ENCODE results near the gene PITRM1. TPM values are rescaled to one million over a fixed set of nuclear protein-coding genes. Genes with fewer than 3 reads are reported as not detected.
"Not testable (repeated sequence)": the region's sequence is repeated elsewhere in the genome, so short reads cannot be mapped to it uniquely, and the experiment has no call there.

The PITRM1 gene
- polyA plus RNA-seq (2013, experiment 1 of 2), result 26.3 TPM
- 24.0 TPM for polyA plus RNA-seq (2013, experiment 2 of 2)

GRCh38 chr10:3172446-3173170 is at the start of gene PITRM1:
TSS of gene PITRM1 (minus strand) at chr10:3172782. CDS start at chr10:3172772, 10 bp downstream.
- Histone ChIP-seq H3K18ac (ENCODE audit: low read length) (peak within 1 kb of the TSS; percentile 86), H3K36me3 (replicated peaks in 1 of 2; ENCODE audit: control insufficient read depth in 2 of 2, insufficient read depth in 2 of 2, low read length in 2 of 2) (peaks cover 4 to 24% of the 10 kb centered on the region in 2 donors), H3K9me3 (replicated peaks in 1 of 2; ENCODE audit: control insufficient read depth in 2 of 2, insufficient read depth in 1 of 2, low read depth in 1 of 2, low read length in 2 of 2) (no peaks in the 10 kb centered on the region), H3K27me3 (ENCODE audit: control insufficient read depth in 3 of 3, insufficient read depth in 3 of 3, low read depth in 1 of 3, low read length in 3 of 3) (no peaks in the 10 kb centered on the region), H3K4me2 (ENCODE audit: insufficient read depth, low read length, poor library complexity, severe bottlenecking) (peak within 1 kb of the TSS; percentile 68), H3K23ac (ENCODE audit: low read depth, low read length, poor library complexity) (peak within 1 kb of the TSS; percentile 100), H3K14ac (ENCODE audit: low read length) (no peak within 1 kb of the TSS), H2AK5ac (ENCODE audit: low read depth, low read length) (peak within 1 kb of the TSS; percentile 53), H3K4me1 (ENCODE audit: control insufficient read depth in 2 of 2, insufficient read depth in 1 of 2, low read depth in 1 of 2, low read length in 2 of 2) (no peaks in the 10 kb centered on the region), H4K8ac (ENCODE audit: low read depth, low read length) (no peak within 1 kb of the TSS), H2BK120ac (ENCODE audit: low read depth, low read length) (no peak within 1 kb of the TSS), H3K9ac (ENCODE audit: low read depth, low read length, poor library complexity) (peak within 1 kb of the TSS; percentile 91), H3K27ac (replicated peaks; ENCODE audit: low read length) (peak within 1 kb of the TSS; percentile 43), H4K91ac (ENCODE audit: low read depth, low read length, poor library complexity) (no peak within 1 kb of the TSS), H3K4me3 (ENCODE audit: low read length in 2 of 2) (peak within 1 kb of the TSS; percentile 72 to 95), H2BK12ac (ENCODE audit: low read length) (peak within 1 kb of the TSS; percentile 73), H2BK5ac (ENCODE audit: low read length) (peak within 1 kb of the TSS; percentile 79), H3K4ac (ENCODE audit: low read length) (no peak within 1 kb of the TSS), H2BK15ac (ENCODE audit: low read length) (no peak within 1 kb of the TSS), H2AFZ (ENCODE audit: low read length) (peak within 1 kb of the TSS; percentile 93), H3K79me1 (ENCODE audit: low read depth, low read length) (no peaks in the 10 kb centered on the region)
- DNase-seq (ENCODE audit: low spot score), result peak; percentile 98
- WGBS, 2 donors (ENCODE audit: extremely low coverage in 2 of 2, insufficient read length in 2 of 2, insufficient replicate concordance in 1 of 2), result no CpG with 5 or more reads among the region's 73 CpGs

- no peaks in the 10 kb centered on the region for H3K36me3 ChIP-seq (replicated peaks in 1 of 2; ENCODE audit: control insufficient read depth in 2 of 2, insufficient read depth in 2 of 2, low read length in 2 of 2)
- H2BK120ac ChIP-seq (ENCODE audit: low read depth, low read length), result no peak overlapping the region
- H3K4me3 ChIP-seq (ENCODE audit: low read length in 2 of 2), result no peak overlapping the region
- DNase-seq (ENCODE audit: low spot score), result no peak
- no peaks in the 10 kb centered on the region for H3K79me1 ChIP-seq (ENCODE audit: low read depth, low read length)
- peaks cover 0 to 2% of the 10 kb centered on the region in 2 donors for H3K9me3 ChIP-seq (replicated peaks in 1 of 2; ENCODE audit: control insufficient read depth in 2 of 2, insufficient read depth in 1 of 2, low read depth in 1 of 2, low read length in 2 of 2)
- H2BK12ac ChIP-seq (ENCODE audit: low read length), result no peak overlapping the region
- H4K91ac ChIP-seq (ENCODE audit: low read depth, low read length, poor library complexity), result no peak overlapping the region
- no peak overlapping the region for H2AFZ ChIP-seq (ENCODE audit: low read length)
- no peak overlapping the region for H4K8ac ChIP-seq (ENCODE audit: low read depth, low read length)
- H3K4me1 ChIP-seq (ENCODE audit: control insufficient read depth in 2 of 2, insufficient read depth in 1 of 2, low read depth in 1 of 2, low read length in 2 of 2), result peaks cover 0 to 2% of the 10 kb centered on the region in 2 donors
- H3K27me3 ChIP-seq (ENCODE audit: control insufficient read depth in 3 of 3, insufficient read depth in 3 of 3, low read depth in 1 of 3, low read length in 3 of 3), result no peaks in the 10 kb centered on the region
- no peak overlapping the region for H3K14ac ChIP-seq (ENCODE audit: low read length)
- H2BK15ac ChIP-seq (ENCODE audit: low read length), result no peak overlapping the region
- no peak overlapping the region for H2BK5ac ChIP-seq (ENCODE audit: low read length)
- no peak overlapping the region for H3K9ac ChIP-seq (ENCODE audit: low read depth, low read length, poor library complexity)
- H3K27ac ChIP-seq (replicated peaks; ENCODE audit: low read length), result no peak overlapping the region
- WGBS, 2 donors (ENCODE audit: extremely low coverage in 2 of 2, insufficient read length in 2 of 2, insufficient replicate concordance in 1 of 2), result no CpG with 5 or more reads among the region's 10 CpGs
- H3K23ac ChIP-seq (ENCODE audit: low read depth, low read length, poor library complexity), result no peak overlapping the region
- H2AK5ac ChIP-seq (ENCODE audit: low read depth, low read length), result no peak overlapping the region
- H3K4ac ChIP-seq (ENCODE audit: low read length), result no peak overlapping the region
- no peak overlapping the region for H3K4me2 ChIP-seq (ENCODE audit: insufficient read depth, low read length, poor library complexity, severe bottlenecking)
- H3K18ac ChIP-seq (ENCODE audit: low read length), result no peak overlapping the region
These were observed 49.5 kb upstream of the PITRM1 start for GRCh38 chr10:3222068-3222467.

GRCh38 chr10:3221601-3222000 is 49.0 kb upstream of the PITRM1 start:
- not testable (repeated sequence) for H3K27ac ChIP-seq (replicated peaks; ENCODE audit: low read length); H4K91ac ChIP-seq (ENCODE audit: low read depth, low read length, poor library complexity); H2AFZ ChIP-seq (ENCODE audit: low read length)

GRCh38 chr10:3220853-3221252 is 48.3 kb upstream of the PITRM1 start:
- Histone ChIP-seq H3K36me3 (replicated peaks in 1 of 2; ENCODE audit: control insufficient read depth in 2 of 2, insufficient read depth in 2 of 2, low read length in 2 of 2) (no peaks in the 10 kb centered on the region), H3K27me3 (ENCODE audit: control insufficient read depth in 3 of 3, insufficient read depth in 3 of 3, low read depth in 1 of 3, low read length in 3 of 3) (no peaks in the 10 kb centered on the region), H3K27ac (replicated peaks; ENCODE audit: low read length) (no peak overlapping the region), H3K4ac (ENCODE audit: low read length) (no peak overlapping the region), H2BK12ac (ENCODE audit: low read length) (no peak overlapping the region), H3K9ac (ENCODE audit: low read depth, low read length, poor library complexity) (no peak overlapping the region), H2BK15ac (ENCODE audit: low read length) (no peak overlapping the region), H3K4me1 (ENCODE audit: control insufficient read depth in 2 of 2, insufficient read depth in 1 of 2, low read depth in 1 of 2, low read length in 2 of 2) (no peaks in the 10 kb centered on the region), H2AFZ (ENCODE audit: low read length) (no peak overlapping the region), H2AK5ac (ENCODE audit: low read depth, low read length) (no peak overlapping the region), H3K4me2 (ENCODE audit: insufficient read depth, low read length, poor library complexity, severe bottlenecking) (no peak overlapping the region), H3K23ac (ENCODE audit: low read depth, low read length, poor library complexity) (no peak overlapping the region), H3K18ac (ENCODE audit: low read length) (no peak overlapping the region), H4K8ac (ENCODE audit: low read depth, low read length) (no peak overlapping the region), H3K14ac (ENCODE audit: low read length) (no peak overlapping the region), H2BK5ac (ENCODE audit: low read length) (no peak overlapping the region), H3K4me3 (ENCODE audit: low read length in 2 of 2) (no peak overlapping the region), H2BK120ac (ENCODE audit: low read depth, low read length) (no peak overlapping the region), H4K91ac (ENCODE audit: low read depth, low read length, poor library complexity) (no peak overlapping the region), H3K9me3 (replicated peaks in 1 of 2; ENCODE audit: control insufficient read depth in 2 of 2, insufficient read depth in 1 of 2, low read depth in 1 of 2, low read length in 2 of 2) (peaks cover 0 to 2% of the 10 kb centered on the region in 2 donors), H3K79me1 (ENCODE audit: low read depth, low read length) (no peaks in the 10 kb centered on the region)
- DNase-seq (ENCODE audit: low spot score), result no peak

More at GRCh38 chr10:3221601-3222000, 49.0 kb upstream of the PITRM1 start:
- H3K79me1 ChIP-seq (ENCODE audit: low read depth, low read length); H2BK120ac ChIP-seq (ENCODE audit: low read depth, low read length); H3K4me2 ChIP-seq (ENCODE audit: insufficient read depth, low read length, poor library complexity, severe bottlenecking); H2BK12ac ChIP-seq (ENCODE audit: low read length); H3K9ac ChIP-seq (ENCODE audit: low read depth, low read length, poor library complexity); H2BK15ac ChIP-seq (ENCODE audit: low read length); H3K36me3 ChIP-seq (replicated peaks in 1 of 2; ENCODE audit: control insufficient read depth in 2 of 2, insufficient read depth in 2 of 2, low read length in 2 of 2); H3K4me3 ChIP-seq (ENCODE audit: low read length in 2 of 2); DNase-seq (ENCODE audit: low spot score); H2AK5ac ChIP-seq (ENCODE audit: low read depth, low read length); H3K18ac ChIP-seq (ENCODE audit: low read length); H3K4ac ChIP-seq (ENCODE audit: low read length); H4K8ac ChIP-seq (ENCODE audit: low read depth, low read length); H2BK5ac ChIP-seq (ENCODE audit: low read length); H3K27me3 ChIP-seq (ENCODE audit: control insufficient read depth in 3 of 3, insufficient read depth in 3 of 3, low read depth in 1 of 3, low read length in 3 of 3); H3K14ac ChIP-seq (ENCODE audit: low read length); H3K23ac ChIP-seq (ENCODE audit: low read depth, low read length, poor library complexity); H3K9me3 ChIP-seq (replicated peaks in 1 of 2; ENCODE audit: control insufficient read depth in 2 of 2, insufficient read depth in 1 of 2, low read depth in 1 of 2, low read length in 2 of 2); H3K4me1 ChIP-seq (ENCODE audit: control insufficient read depth in 2 of 2, insufficient read depth in 1 of 2, low read depth in 1 of 2, low read length in 2 of 2): not testable (repeated sequence)
- no CpG with 5 or more reads among the region's 2 CpGs for WGBS, 2 donors (ENCODE audit: extremely low coverage in 2 of 2, insufficient read length in 2 of 2, insufficient replicate concordance in 1 of 2)

All from neuronal stem cell (in vitro differentiated cells).